Right lobe of liver (tissue), 4 donors: Measurements from ENCODE around the gene MYO1D.

Source experiments
- POLR2A ChIP-seq: fragments of 450-650 bp; IDR thresholded peaks from one replicate; pipeline ENCODE4 v1.6.1; 2017; ENCODE audit warnings: antibody characterized with exemption, mild to moderate bottlenecking
- TF ChIP-seq, protein P1 (sequence below), 4 donors: fragments of 200-600 bp in 3 of 4; fragments of 450-650 bp in 1 of 4; IDR thresholded peaks; one replicate each; pipeline versions ENCODE4 v1.5.1 to v1.8.0; 2016 to 2022; ENCODE audit warnings: antibody characterized with exemption in 4 of 4, mild to moderate bottlenecking in 2 of 4
- donor health status: DM: no; HTN: no; CAD: no.
- donor health status: DM: no; HTN: no; CAD: no.
- donor health status: DM: no; HTN: yes; CAD: no.

GRCh38 chr17:32859857-32860525 lies 16.9 kb downstream of the MYO1D start:
- TF ChIP-seq POLR2A = no peak
- TF ChIP-seq, protein P1, sequence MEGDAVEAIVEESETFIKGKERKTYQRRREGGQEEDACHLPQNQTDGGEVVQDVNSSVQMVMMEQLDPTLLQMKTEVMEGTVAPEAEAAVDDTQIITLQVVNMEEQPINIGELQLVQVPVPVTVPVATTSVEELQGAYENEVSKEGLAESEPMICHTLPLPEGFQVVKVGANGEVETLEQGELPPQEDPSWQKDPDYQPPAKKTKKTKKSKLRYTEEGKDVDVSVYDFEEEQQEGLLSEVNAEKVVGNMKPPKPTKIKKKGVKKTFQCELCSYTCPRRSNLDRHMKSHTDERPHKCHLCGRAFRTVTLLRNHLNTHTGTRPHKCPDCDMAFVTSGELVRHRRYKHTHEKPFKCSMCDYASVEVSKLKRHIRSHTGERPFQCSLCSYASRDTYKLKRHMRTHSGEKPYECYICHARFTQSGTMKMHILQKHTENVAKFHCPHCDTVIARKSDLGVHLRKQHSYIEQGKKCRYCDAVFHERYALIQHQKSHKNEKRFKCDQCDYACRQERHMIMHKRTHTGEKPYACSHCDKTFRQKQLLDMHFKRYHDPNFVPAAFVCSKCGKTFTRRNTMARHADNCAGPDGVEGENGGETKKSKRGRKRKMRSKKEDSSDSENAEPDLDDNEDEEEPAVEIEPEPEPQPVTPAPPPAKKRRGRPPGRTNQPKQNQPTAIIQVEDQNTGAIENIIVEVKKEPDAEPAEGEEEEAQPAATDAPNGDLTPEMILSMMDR (IDR thresholded peaks at IDR 0.05) = no peak
